Heart left ventricle (tissue), 13 donors: ENCODE measurements around the gene PCSK5.

Experiments
- CTCF ChIP-seq, 12 donors: fragments of 200-600 bp; sonication (generic) in 4 of 12; IDR thresholded peaks; one replicate each; pipeline versions ENCODE4 v1.5.0 to v1.8.0; 2018 to 2022; ENCODE audit warnings: antibody characterized with exemption in 12 of 12, mild to moderate bottlenecking in 5 of 12
- POLR2A ChIP-seq, 2 donors: fragments of 450-650 bp; IDR thresholded peaks; one replicate each; pipeline ENCODE4 v1.6.1; 2017; ENCODE audit warnings: antibody characterized with exemption in 2 of 2, mild to moderate bottlenecking in 2 of 2, moderate library complexity in 2 of 2
- donor health status: ischemic (EF 13 %, LVEDD 7.1; RV severe dilation, severe dysfunction).
- donor health status: DM: no; HTN: yes; CAD: no.
- donor health status: DM: no; HTN: no; CAD: no.
- donor health status: ischemic (EF 25% LVEDD 6.9; RV normal size, moderate dysfunction).
- donor health status: ischemic (EF 25% LVEDD 5.7; RV mildly dilated, moderate dysfunction).
- donor health status: ischemic (EF 35%, LVEDD 5.7; RV mildly dilated, moderate dysfunction).
- donor health status: nonischemic (EF 11% LVEDD 7.7; RV severe dilation, severe dysfunction).
- donor health status: DM: yes; HTN: yes; CAD: no.
- donor health status: PGD.
- donor health status: ischemic (EF 29% LVEDD 5.4; RV normal size, mild dysfunction).
- donor health status: nonischemic (EF 23%, LVEDD 6.1; RV moderate dilation, normal function).

GRCh38 chr9:76292658-76293057, 402.2 kb downstream of the PCSK5 start:
- TF ChIP-seq CTCF (IDR thresholded peaks at IDR 0.05) (no peak), POLR2A (IDR thresholded peaks at IDR 0.05) (no peak)
